ENCODE data around the gene SS18L1. TPM values are rescaled to one million over a fixed set of nuclear protein-coding genes. Genes with fewer than 3 reads are reported as not detected.

The SS18L1 gene
- total and polyA plus RNA-seq, 2 donors (not counting 1 experiment from before 2014, with no cell fraction given), result 4.7 to 7.4 TPM

- no peaks in the 10 kb centered on the region for H4K20me1 ChIP-seq (ENCODE audit: control insufficient read depth, extremely low read depth, insufficient read depth, low read length)
- no peak overlapping the region for H3K4me2 ChIP-seq (ENCODE audit: extremely low read depth, insufficient read depth, low read length)
- no peak for DNase-seq (ENCODE audit: low read depth in 2 of 2)
- no peak overlapping the region for H3K4me3 ChIP-seq (replicated peaks in 1 of 4; ENCODE audit: control extremely low read depth in 1 of 4, insufficient read depth in 1 of 4, low read depth in 3 of 4, low read length in 4 of 4)
- H3K27ac ChIP-seq (ENCODE audit: insufficient read depth, low read length), result no peak overlapping the region
- peaks cover 10% of the 10 kb centered on the region for H3K36me3 ChIP-seq (ENCODE audit: control insufficient read depth, insufficient read depth, low read length)
- peaks cover 14% of the 10 kb centered on the region for H3K27me3 ChIP-seq (ENCODE audit: control insufficient read depth, insufficient read depth, low read length)
- no peaks in the 10 kb centered on the region for H3K4me1 ChIP-seq (ENCODE audit: control insufficient read depth, extremely low read depth, insufficient read depth, low read length)
- TF ChIP-seq EZH2 (IDR thresholded peaks at IDR 0.05; ENCODE audit: low read length, missing control alignments) (no peak), CTCF (conservative IDR thresholded peaks at IDR 0.05 in 1 of 2, IDR thresholded peaks at IDR 0.05 in 1 of 2; ENCODE audit: low read depth in 1 of 2, low read length in 2 of 2) (no peak)
- H3K9me3 ChIP-seq (ENCODE audit: control insufficient read depth, insufficient read depth, low read depth, low read length), result no peaks in the 10 kb centered on the region
- H3K79me2 ChIP-seq (ENCODE audit: control insufficient read depth, insufficient read depth, low read length), result no peaks in the 10 kb centered on the region
- no peak overlapping the region for H2AFZ ChIP-seq (ENCODE audit: low read length)
- H3K9ac ChIP-seq (ENCODE audit: insufficient read depth, low read length), result no peak overlapping the region
Observed at GRCh38 chr20:62205618-62206387, 62.2 kb downstream of the SS18L1 start.

- TF ChIP-seq CTCF (conservative IDR thresholded peaks at IDR 0.05 in 1 of 2, IDR thresholded peaks at IDR 0.05 in 1 of 2; ENCODE audit: low read depth in 1 of 2, low read length in 2 of 2) (no peak), EZH2 (IDR thresholded peaks at IDR 0.05; ENCODE audit: low read length, missing control alignments) (no peak)
- no peaks in the 10 kb centered on the region for H3K9me3 ChIP-seq (ENCODE audit: control insufficient read depth, insufficient read depth, low read depth, low read length)
- H3K4me1 ChIP-seq (ENCODE audit: control insufficient read depth, extremely low read depth, insufficient read depth, low read length), result no peaks in the 10 kb centered on the region
- no peak overlapping the region for H3K4me3 ChIP-seq (replicated peaks in 1 of 4; ENCODE audit: control extremely low read depth in 1 of 4, insufficient read depth in 1 of 4, low read depth in 3 of 4, low read length in 4 of 4)
- no peak overlapping the region for H2AFZ ChIP-seq (ENCODE audit: low read length)
- no peak for DNase-seq (ENCODE audit: low read depth in 2 of 2)
- H3K4me2 ChIP-seq (ENCODE audit: extremely low read depth, insufficient read depth, low read length), result no peak overlapping the region
- H3K79me2 ChIP-seq (ENCODE audit: control insufficient read depth, insufficient read depth, low read length), result no peaks in the 10 kb centered on the region
- no peaks in the 10 kb centered on the region for H4K20me1 ChIP-seq (ENCODE audit: control insufficient read depth, extremely low read depth, insufficient read depth, low read length)
- H3K27ac ChIP-seq (ENCODE audit: insufficient read depth, low read length), result no peak overlapping the region
- no peak overlapping the region for H3K9ac ChIP-seq (ENCODE audit: insufficient read depth, low read length)
- peaks cover 5% of the 10 kb centered on the region for H3K36me3 ChIP-seq (ENCODE audit: control insufficient read depth, insufficient read depth, low read length)
- peaks cover 18% of the 10 kb centered on the region for H3K27me3 ChIP-seq (ENCODE audit: control insufficient read depth, insufficient read depth, low read length)
Observed at GRCh38 chr20:62206388-62206775, 62.8 kb downstream of the SS18L1 start.

- no peak overlapping the region for H3K27ac ChIP-seq (ENCODE audit: insufficient read depth, low read length)
- H4K20me1 ChIP-seq (ENCODE audit: control insufficient read depth, extremely low read depth, insufficient read depth, low read length), result no peaks in the 10 kb centered on the region
- DNase-seq (ENCODE audit: low read depth in 2 of 2), result no peak
- no peaks in the 10 kb centered on the region for H3K4me1 ChIP-seq (ENCODE audit: control insufficient read depth, extremely low read depth, insufficient read depth, low read length)
- H3K9me3 ChIP-seq (ENCODE audit: control insufficient read depth, insufficient read depth, low read depth, low read length), result no peaks in the 10 kb centered on the region
- no peaks in the 10 kb centered on the region for H3K79me2 ChIP-seq (ENCODE audit: control insufficient read depth, insufficient read depth, low read length)
- H3K36me3 ChIP-seq (ENCODE audit: control insufficient read depth, insufficient read depth, low read length), result no peaks in the 10 kb centered on the region
- no peak overlapping the region for H2AFZ ChIP-seq (ENCODE audit: low read length)
- peaks cover 20% of the 10 kb centered on the region for H3K27me3 ChIP-seq (ENCODE audit: control insufficient read depth, insufficient read depth, low read length)
- H3K4me2 ChIP-seq (ENCODE audit: extremely low read depth, insufficient read depth, low read length), result no peak overlapping the region
- no peak overlapping the region for H3K4me3 ChIP-seq (replicated peaks in 1 of 4; ENCODE audit: control extremely low read depth in 1 of 4, insufficient read depth in 1 of 4, low read depth in 3 of 4, low read length in 4 of 4)
- TF ChIP-seq CTCF (conservative IDR thresholded peaks at IDR 0.05 in 1 of 2, IDR thresholded peaks at IDR 0.05 in 1 of 2; ENCODE audit: low read depth in 1 of 2, low read length in 2 of 2), result no peak
- no peak for TF ChIP-seq EZH2 (IDR thresholded peaks at IDR 0.05; ENCODE audit: low read length, missing control alignments)
- no peak overlapping the region for H3K9ac ChIP-seq (ENCODE audit: insufficient read depth, low read length)
Observed at GRCh38 chr20:62208061-62208794, 64.7 kb downstream of the SS18L1 start.

Data from fibroblast of lung (primary cell).